Keratinocyte (primary cell): Measurements from ENCODE around the gene MATN4.

ENCODE experiments used
- CTCF ChIP-seq, 3 experiments: IDR thresholded peaks in 1 of 3; conservative IDR thresholded peaks in 1 of 3; optimal IDR thresholded peaks in 1 of 3; 2 replicates in 2 of 3; 3 replicates in 1 of 3; pipeline versions ENCODE3 to v1.5.1; 2011; ENCODE audit warnings: low read length in 3 of 3, mild to moderate bottlenecking in 3 of 3, moderate library complexity in 2 of 3, control low read depth in 1 of 3, inconsistent platforms in 1 of 3; ENCODE audit not compliant: insufficient read depth in 2 of 3; ENCODE audit errors: extremely low read depth in 1 of 3
- EZH2 ChIP-seq: IDR thresholded peaks from one replicate; pipeline ENCODE4 v1.6.1; 2012; ENCODE audit warnings: inconsistent platforms, mild to moderate bottlenecking, low read length, moderate library complexity

- no peak for TF ChIP-seq CTCF (optimal IDR thresholded peaks at IDR 0.05 in 1 of 3, IDR thresholded peaks at IDR 0.05 in 1 of 3, conservative IDR thresholded peaks at IDR 0.05 in 1 of 3; ENCODE audit: extremely low read depth in 1 of 3, insufficient read depth in 2 of 3, low read length in 3 of 3)
- no peak for TF ChIP-seq EZH2
These were observed 49.8 kb downstream of the MATN4 start for GRCh38 chr20:45258259-45258658.
